Measurements from ENCODE around the gene TTLL3. TPM values are rescaled to one million over a fixed set of nuclear protein-coding genes. Genes with fewer than 3 reads are reported as not detected.

The TTLL3 gene
- total and polyA plus RNA-seq, 2 donors, result 10.4 to 84.0 TPM

- Histone ChIP-seq H3K4me3 (ENCODE audit: low read length in 2 of 2) (no peak overlapping the region), H3K27me3 (ENCODE audit: control insufficient read depth in 2 of 2, insufficient read depth in 1 of 2, low read length in 1 of 2) (no peaks in the 10 kb centered on the region), H3K36me3 (ENCODE audit: control insufficient read depth in 2 of 2, insufficient read depth in 2 of 2, low read length in 1 of 2) (peaks cover 4 to 8% of the 10 kb centered on the region in 2 donors), H3K9me3 (ENCODE audit: control insufficient read depth in 2 of 2, insufficient read depth in 1 of 2, low read length in 1 of 2) (no peaks in the 10 kb centered on the region), H3K4me1 (ENCODE audit: control insufficient read depth in 2 of 2, insufficient read depth in 2 of 2, low read length in 2 of 2) (no peaks in the 10 kb centered on the region), H3K27ac (ENCODE audit: low read depth in 1 of 2, low read length in 1 of 2) (no peak overlapping the region)
- WGBS, result 94% methylated on average over 2 of the region's 2 CpGs
- DNase-seq (ENCODE audit: low read depth in 6 of 9, low spot score in 9 of 9), result no peak
These were observed 10.9 kb downstream of the TTLL3 start for GRCh38 chr3:9820946-9821345.

- Histone ChIP-seq H3K36me3 (ENCODE audit: control insufficient read depth in 2 of 2, insufficient read depth in 2 of 2, low read length in 1 of 2) (peaks cover 18 to 24% of the 10 kb centered on the region in 2 donors), H3K27me3 (ENCODE audit: control insufficient read depth in 2 of 2, insufficient read depth in 1 of 2, low read length in 1 of 2) (no peaks in the 10 kb centered on the region), H3K4me1 (ENCODE audit: control insufficient read depth in 2 of 2, insufficient read depth in 2 of 2, low read length in 2 of 2) (no peaks in the 10 kb centered on the region), H3K27ac (ENCODE audit: low read depth in 1 of 2, low read length in 1 of 2) (no peak overlapping the region), H3K4me3 (ENCODE audit: low read length in 2 of 2) (no peak overlapping the region), H3K9me3 (ENCODE audit: control insufficient read depth in 2 of 2, insufficient read depth in 1 of 2, low read length in 1 of 2) (no peaks in the 10 kb centered on the region)
- WGBS, result 89% methylated on average over 14 of the region's 14 CpGs
- no peak for DNase-seq (ENCODE audit: low read depth in 6 of 9, low spot score in 9 of 9)
These were observed 15.5 kb downstream of the TTLL3 start for GRCh38 chr3:9825451-9826040.

GRCh38 chr3:9826815-9827573 lies 16.9 kb downstream of the TTLL3 start:
- Histone ChIP-seq H3K4me1 (ENCODE audit: control insufficient read depth in 2 of 2, insufficient read depth in 2 of 2, low read length in 2 of 2) (no peaks in the 10 kb centered on the region), H3K27ac (ENCODE audit: low read depth in 1 of 2, low read length in 1 of 2) (no peak overlapping the region), H3K4me3 (ENCODE audit: low read length in 2 of 2) (no peak overlapping the region), H3K9me3 (ENCODE audit: control insufficient read depth in 2 of 2, insufficient read depth in 1 of 2, low read length in 1 of 2) (no peaks in the 10 kb centered on the region), H3K27me3 (ENCODE audit: control insufficient read depth in 2 of 2, insufficient read depth in 1 of 2, low read length in 1 of 2) (no peaks in the 10 kb centered on the region), H3K36me3 (ENCODE audit: control insufficient read depth in 2 of 2, insufficient read depth in 2 of 2, low read length in 1 of 2) (peaks cover 17 to 19% of the 10 kb centered on the region in 2 donors)
- 94% methylated on average over 20 of the region's 20 CpGs for WGBS
- peak in 2 of 9 donors; percentile 30 to 64 for DNase-seq (ENCODE audit: low read depth in 6 of 9, low spot score in 9 of 9)

- Histone ChIP-seq H3K4me3 (ENCODE audit: low read length in 2 of 2) (no peak overlapping the region), H3K27me3 (ENCODE audit: control insufficient read depth in 2 of 2, insufficient read depth in 1 of 2, low read length in 1 of 2) (no peaks in the 10 kb centered on the region), H3K36me3 (ENCODE audit: control insufficient read depth in 2 of 2, insufficient read depth in 2 of 2, low read length in 1 of 2) (peaks cover 32 to 35% of the 10 kb centered on the region in 2 donors), H3K4me1 (ENCODE audit: control insufficient read depth in 2 of 2, insufficient read depth in 2 of 2, low read length in 2 of 2) (no peaks in the 10 kb centered on the region), H3K9me3 (ENCODE audit: control insufficient read depth in 2 of 2, insufficient read depth in 1 of 2, low read length in 1 of 2) (no peaks in the 10 kb centered on the region), H3K27ac (ENCODE audit: low read depth in 1 of 2, low read length in 1 of 2) (no peak overlapping the region)
- WGBS, result 97% methylated on average over 17 of the region's 17 CpGs
- no peak for DNase-seq (ENCODE audit: low read depth in 6 of 9, low spot score in 9 of 9)
These were observed 19.0 kb downstream of the TTLL3 start for GRCh38 chr3:9828801-9829755.

GRCh38 chr3:9831253-9831652 lies 21.2 kb downstream of the TTLL3 start:
- H3K9me3 ChIP-seq (ENCODE audit: control insufficient read depth in 2 of 2, insufficient read depth in 1 of 2, low read length in 1 of 2), result no peaks in the 10 kb centered on the region
- no peak overlapping the region for H3K27ac ChIP-seq (ENCODE audit: low read depth in 1 of 2, low read length in 1 of 2)
- H3K4me3 ChIP-seq (ENCODE audit: low read length in 2 of 2), result no peak overlapping the region
- peaks cover 50 to 54% of the 10 kb centered on the region in 2 donors for H3K36me3 ChIP-seq (ENCODE audit: control insufficient read depth in 2 of 2, insufficient read depth in 2 of 2, low read length in 1 of 2)
- DNase-seq (ENCODE audit: low read depth in 6 of 9, low spot score in 9 of 9), result no peak
- H3K4me1 ChIP-seq (ENCODE audit: control insufficient read depth in 2 of 2, insufficient read depth in 2 of 2, low read length in 2 of 2), result no peaks in the 10 kb centered on the region
- 97% methylated on average over 3 of the region's 3 CpGs for WGBS
- H3K27me3 ChIP-seq (ENCODE audit: control insufficient read depth in 2 of 2, insufficient read depth in 1 of 2, low read length in 1 of 2), result no peaks in the 10 kb centered on the region

- peaks cover 0 to 4% of the 10 kb centered on the region in 2 donors for H3K4me1 ChIP-seq (ENCODE audit: control insufficient read depth in 2 of 2, insufficient read depth in 2 of 2, low read length in 2 of 2)
- H3K27me3 ChIP-seq (ENCODE audit: control insufficient read depth in 2 of 2, insufficient read depth in 1 of 2, low read length in 1 of 2), result no peaks in the 10 kb centered on the region
- H3K36me3 ChIP-seq (ENCODE audit: control insufficient read depth in 2 of 2, insufficient read depth in 2 of 2, low read length in 1 of 2), result peaks cover 46 to 54% of the 10 kb centered on the region in 2 donors
- no peak overlapping the region for H3K27ac ChIP-seq (ENCODE audit: low read depth in 1 of 2, low read length in 1 of 2)
- no peaks in the 10 kb centered on the region for H3K9me3 ChIP-seq (ENCODE audit: control insufficient read depth in 2 of 2, insufficient read depth in 1 of 2, low read length in 1 of 2)
- no peak for DNase-seq (ENCODE audit: low read depth in 6 of 9, low spot score in 9 of 9)
- WGBS, result 98% methylated on average over 9 of the region's 9 CpGs
- no peak overlapping the region for H3K4me3 ChIP-seq (ENCODE audit: low read length in 2 of 2)
These were observed 23.0 kb downstream of the TTLL3 start for GRCh38 chr3:9833078-9833477.

- WGBS, result 97% methylated on average over 18 of the region's 18 CpGs
- Histone ChIP-seq H3K36me3 (ENCODE audit: control insufficient read depth in 2 of 2, insufficient read depth in 2 of 2, low read length in 1 of 2) (peaks cover 45 to 53% of the 10 kb centered on the region in 2 donors), H3K4me1 (ENCODE audit: control insufficient read depth in 2 of 2, insufficient read depth in 2 of 2, low read length in 2 of 2) (peaks cover 0 to 12% of the 10 kb centered on the region in 2 donors), H3K27me3 (ENCODE audit: control insufficient read depth in 2 of 2, insufficient read depth in 1 of 2, low read length in 1 of 2) (no peaks in the 10 kb centered on the region), H3K9me3 (ENCODE audit: control insufficient read depth in 2 of 2, insufficient read depth in 1 of 2, low read length in 1 of 2) (no peaks in the 10 kb centered on the region), H3K27ac (ENCODE audit: low read depth in 1 of 2, low read length in 1 of 2) (no peak overlapping the region), H3K4me3 (ENCODE audit: low read length in 2 of 2) (no peak overlapping the region)
- DNase-seq (ENCODE audit: low read depth in 6 of 9, low spot score in 9 of 9), result no peak
These were observed 24.7 kb downstream of the TTLL3 start for GRCh38 chr3:9834520-9835380.

- peak in 1 of 9 donors; percentile 42 for DNase-seq (ENCODE audit: low read depth in 6 of 9, low spot score in 9 of 9)
- Histone ChIP-seq H3K4me3 (ENCODE audit: low read length in 2 of 2) (no peak overlapping the region), H3K27me3 (ENCODE audit: control insufficient read depth in 2 of 2, insufficient read depth in 1 of 2, low read length in 1 of 2) (no peaks in the 10 kb centered on the region), H3K9me3 (ENCODE audit: control insufficient read depth in 2 of 2, insufficient read depth in 1 of 2, low read length in 1 of 2) (no peaks in the 10 kb centered on the region), H3K4me1 (ENCODE audit: control insufficient read depth in 2 of 2, insufficient read depth in 2 of 2, low read length in 2 of 2) (peaks cover 3 to 17% of the 10 kb centered on the region in 2 donors), H3K27ac (ENCODE audit: low read depth in 1 of 2, low read length in 1 of 2) (no peak overlapping the region), H3K36me3 (ENCODE audit: control insufficient read depth in 2 of 2, insufficient read depth in 2 of 2, low read length in 1 of 2) (peaks cover 50 to 63% of the 10 kb centered on the region in 2 donors)
- 80% methylated on average over 12 of the region's 12 CpGs for WGBS
These were observed 27.9 kb downstream of the TTLL3 start for GRCh38 chr3:9837701-9838582.

Measured in thymus (tissue), 11 donors.